GM10248 (cell line): ENCODE data around the gene STIP1.

ENCODE experiments used
- CTCF ChIA-PET: fragments of 300-600 bp; sonication (Branson Sonifier 250); formaldehyde crosslinking; extraction: SDS; loops from one replicate; lab custom pipeline; 2021; ENCODE audit warnings: antibody characterized with exemption; lab: Yijun Ruan, JAX
- POLR2A ChIA-PET: fragments of 350-650 bp; sonication (Branson Sonifier 250); formaldehyde crosslinking; extraction: SDS; loops from one replicate; lab custom pipeline; 2020; ENCODE audit warnings: antibody characterized with exemption; lab: Yijun Ruan, JAX
- DNase-seq: peaks from one replicate; pipeline ENCODE4 v3.0.0; 2012; ENCODE audit errors: extremely low spot score
- CTCF ChIP-seq: IDR thresholded peaks from 2 replicates; pipeline ENCODE4 v1.5.1; 2012; ENCODE audit warnings: mild to moderate bottlenecking, low read depth; ENCODE audit errors: extremely low read depth, missing control alignments, control extremely low read depth

Gene STIP1

GRCh38 chr11:64248578-64248977 lies 62.6 kb downstream of the STIP1 start:
- POLR2A ChIA-PET: interaction anchor here (0.6 kb wide), 2 partner anchors 21 to 64 kb away, joined by 3 to 5 read pairs; no protein-coding TSS in a partner anchor
- CTCF ChIA-PET: interaction anchor here (1.1 to 4.6 kb wide), 3 partner anchors 17 to 54 kb away, joined by 4 to 134 read pairs (median 48); partner anchors contain the start of genes CATSPERZ and ESRRA
- DNase-seq: no peak
- TF ChIP-seq CTCF: no peak

- ChIA-PET CTCF (interaction anchor here (0.9 to 4.6 kb wide), 6 partner anchors 13 to 54 kb away, joined by 4 to 134 read pairs (median 17); partner anchors contain the start of genes CATSPERZ, ESRRA and FERMT3), POLR2A (interaction anchor here (0.6 kb wide), 1 partner anchor 21 kb away, joined by 3 read pairs; no protein-coding TSS in a partner anchor)
- no peak for DNase-seq
- no peak for TF ChIP-seq CTCF
Measured at GRCh38 chr11:64249038-64249437, 63.1 kb downstream of the STIP1 start.

- ChIA-PET POLR2A (no interaction called here), CTCF (interaction anchor here (0.8 to 4.6 kb wide), 17 partner anchors 9 to 83 kb away, joined by 3 to 134 read pairs (median 5); partner anchors contain the start of genes CATSPERZ, ESRRA, FERMT3 and FKBP2)
- DNase-seq: no peak
- TF ChIP-seq CTCF: no peak
Measured at GRCh38 chr11:64249563-64250414, 63.8 kb downstream of the STIP1 start.

GRCh38 chr11:64250415-64251015 lies 64.5 kb downstream of the STIP1 start:
- DNase-seq: no peak
- TF ChIP-seq CTCF: no peak
- CTCF ChIA-PET: interaction anchor here (0.7 to 4.6 kb wide), 18 partner anchors 9 to 82 kb away, joined by 3 to 134 read pairs (median 4); partner anchors contain the start of genes CATSPERZ, ESRRA, FERMT3 and FKBP2
- POLR2A ChIA-PET: interaction anchor here (0.5 kb wide), 1 partner anchor 529 kb away, joined by 3 read pairs; no protein-coding TSS in a partner anchor

- TF ChIP-seq CTCF: peak; percentile 72
- ChIA-PET CTCF (interaction anchor here (0.7 to 4.6 kb wide), 23 partner anchors 10 to 81 kb away, joined by 3 to 134 read pairs (median 4); partner anchors contain the start of genes BAD, CATSPERZ, ESRRA and FERMT3), POLR2A (interaction anchor here (1.3 kb wide), 1 partner anchor 20 kb away, joined by 4 read pairs; no protein-coding TSS in a partner anchor)
- peak; percentile 91 for DNase-seq
Measured at GRCh38 chr11:64251016-64251752, 65.2 kb downstream of the STIP1 start, which contains the start of gene PLCB3. TSS of gene PLCB3 (plus strand) at chr11:64251530. CDS start at chr11:64251650, 120 bp downstream.

- no peak for DNase-seq
- POLR2A ChIA-PET: interaction anchor here (1.3 kb wide), 1 partner anchor 20 kb away, joined by 4 read pairs; no protein-coding TSS in a partner anchor
- CTCF ChIA-PET: interaction anchor here (0.8 to 4.6 kb wide), 15 partner anchors 11 to 64 kb away, joined by 3 to 134 read pairs (median 4); partner anchors contain the start of genes BAD, CATSPERZ, FERMT3 and FKBP2
- no peak for TF ChIP-seq CTCF
Measured at GRCh38 chr11:64251753-64252002, 65.7 kb downstream of the STIP1 start.
